ENCODE measurements around the gene SCO1. TPM values are rescaled to one million over a fixed set of nuclear protein-coding genes. Genes with fewer than 3 reads are reported as not detected.
"Not testable (repeated sequence)": the region's sequence is repeated elsewhere in the genome, so short reads cannot be mapped to it uniquely, and the experiment has no call there.

SCO1 gene
- total RNA-seq, 1 donor = 18.8 TPM

GRCh38 chr17:10735821-10736220 is 38.5 kb upstream of the SCO1 start:
- H3K27me3 ChIP-seq (ENCODE audit: insufficient read depth, low read length) = peaks cover 11% of the 10 kb centered on the region
- no peak for TF ChIP-seq CTCF (IDR thresholded peaks at IDR 0.05; ENCODE audit: extremely low read depth, low read depth, low read length)
- H3K27ac ChIP-seq (ENCODE audit: low read depth, low read length) = no peak overlapping the region
- no peak overlapping the region for H3K4me3 ChIP-seq (ENCODE audit: insufficient read depth, low read length)
- H3K79me2 ChIP-seq (ENCODE audit: insufficient read depth, low read length) = no peaks in the 10 kb centered on the region
- no peak overlapping the region for H2AFZ ChIP-seq (ENCODE audit: low read length)
- no peaks in the 10 kb centered on the region for H4K20me1 ChIP-seq (ENCODE audit: insufficient read depth, low read length)
- H3K4me1 ChIP-seq (ENCODE audit: insufficient read depth, low read length) = peaks cover 2% of the 10 kb centered on the region
- H3K36me3 ChIP-seq (ENCODE audit: insufficient read depth, low read length) = no peaks in the 10 kb centered on the region
- H3K4me2 ChIP-seq (ENCODE audit: insufficient read depth, low read length) = no peak overlapping the region
- no peaks in the 10 kb centered on the region for H3K9me3 ChIP-seq (ENCODE audit: low read depth, low read length)
- DNase-seq (ENCODE audit: insufficient read length, low spot score, missing footprints) = no peak

GRCh38 chr17:10735251-10735650 is 37.9 kb upstream of the SCO1 start:
- no peak overlapping the region for H3K4me3 ChIP-seq (ENCODE audit: insufficient read depth, low read length)
- H3K4me1 ChIP-seq (ENCODE audit: insufficient read depth, low read length) = peaks cover 6% of the 10 kb centered on the region
- H4K20me1 ChIP-seq (ENCODE audit: insufficient read depth, low read length) = no peaks in the 10 kb centered on the region
- no peak overlapping the region for H3K4me2 ChIP-seq (ENCODE audit: insufficient read depth, low read length)
- no peak for DNase-seq (ENCODE audit: insufficient read length, low spot score, missing footprints)
- no peaks in the 10 kb centered on the region for H3K9me3 ChIP-seq (ENCODE audit: low read depth, low read length)
- H3K36me3 ChIP-seq (ENCODE audit: insufficient read depth, low read length) = no peaks in the 10 kb centered on the region
- peaks cover 11% of the 10 kb centered on the region for H3K27me3 ChIP-seq (ENCODE audit: insufficient read depth, low read length)
- no peak for TF ChIP-seq CTCF (IDR thresholded peaks at IDR 0.05; ENCODE audit: extremely low read depth, low read depth, low read length)
- H3K79me2 ChIP-seq (ENCODE audit: insufficient read depth, low read length) = no peaks in the 10 kb centered on the region
- no peak overlapping the region for H2AFZ ChIP-seq (ENCODE audit: low read length)
- no peak overlapping the region for H3K27ac ChIP-seq (ENCODE audit: low read depth, low read length)

- H4K20me1 ChIP-seq (ENCODE audit: insufficient read depth, low read length) = no peaks in the 10 kb centered on the region
- H3K79me2 ChIP-seq (ENCODE audit: insufficient read depth, low read length) = no peaks in the 10 kb centered on the region
- no peak for TF ChIP-seq CTCF (IDR thresholded peaks at IDR 0.05; ENCODE audit: extremely low read depth, low read depth, low read length)
- peaks cover 6% of the 10 kb centered on the region for H3K4me1 ChIP-seq (ENCODE audit: insufficient read depth, low read length)
- peaks cover 7% of the 10 kb centered on the region for H3K27me3 ChIP-seq (ENCODE audit: insufficient read depth, low read length)
- no peaks in the 10 kb centered on the region for H3K9me3 ChIP-seq (ENCODE audit: low read depth, low read length)
- H3K4me2 ChIP-seq (ENCODE audit: insufficient read depth, low read length) = no peak overlapping the region
- H3K27ac ChIP-seq (ENCODE audit: low read depth, low read length) = no peak overlapping the region
- no peak overlapping the region for H2AFZ ChIP-seq (ENCODE audit: low read length)
- H3K36me3 ChIP-seq (ENCODE audit: insufficient read depth, low read length) = no peaks in the 10 kb centered on the region
- no peak overlapping the region for H3K4me3 ChIP-seq (ENCODE audit: insufficient read depth, low read length)
- no peak for DNase-seq (ENCODE audit: insufficient read length, low spot score, missing footprints)
These were observed 36.3 kb upstream of the SCO1 start for GRCh38 chr17:10733666-10734065.

GRCh38 chr17:10732121-10732520 is 34.8 kb upstream of the SCO1 start:
- not testable (repeated sequence) for H3K79me2 ChIP-seq (ENCODE audit: insufficient read depth, low read length); H3K27ac ChIP-seq (ENCODE audit: low read depth, low read length); H4K20me1 ChIP-seq (ENCODE audit: insufficient read depth, low read length); H3K9me3 ChIP-seq (ENCODE audit: low read depth, low read length); DNase-seq (ENCODE audit: insufficient read length, low spot score, missing footprints); H3K4me3 ChIP-seq (ENCODE audit: insufficient read depth, low read length); H3K4me2 ChIP-seq (ENCODE audit: insufficient read depth, low read length); H3K27me3 ChIP-seq (ENCODE audit: insufficient read depth, low read length); H3K36me3 ChIP-seq (ENCODE audit: insufficient read depth, low read length); H3K4me1 ChIP-seq (ENCODE audit: insufficient read depth, low read length); H2AFZ ChIP-seq (ENCODE audit: low read length)

All from osteoblast (primary cell).